Activated CD8-positive, alpha-beta memory T cell treated with anti-CD3 and anti-CD28 coated beads, Interleukin-2, amount 10 ng/mL, durations not matched to agents 7 days and 5 days (primary cell): ENCODE data around the gene RNU6-7. TPM values are rescaled to one million over a fixed set of nuclear protein-coding genes. Genes with fewer than 3 reads are reported as not detected.
A peak's percentile ranks its signal among the peaks of the same experiment; 100 is the strongest.

Experiments used
- ATAC-seq: fragments of 150-1000 bp; cut with Tn5 transposase; one replicate; pipeline ENCODE4 v1.10.0; 2021; ENCODE audit warnings: moderate library complexity
- CTCF ChIA-PET: fragments of 350-600 bp; sonication (Branson Sonifier 250); formaldehyde crosslinking; loops from one replicate; lab custom pipeline; 2021; ENCODE audit warnings: antibody characterized with exemption; lab: Charles Lee
- DNase-seq: peaks from one replicate; pipeline ENCODE4 v3.0.0-alpha.2; 2020
- H3K27ac Mint-ChIP-seq: one replicate; pipeline ENCODE4 v1.8.0; 2021; ENCODE audit warnings: mild to moderate bottlenecking, mixed read lengths
- H3K27me3 Mint-ChIP-seq: one replicate; pipeline ENCODE4 v1.8.0; 2021; ENCODE audit warnings: mixed read lengths
- H3K36me3 Mint-ChIP-seq: one replicate; pipeline ENCODE4 v1.8.0; 2021; ENCODE audit warnings: mild to moderate bottlenecking, mixed read lengths
- H3K4me1 Mint-ChIP-seq: one replicate; pipeline ENCODE4 v1.8.0; 2021; ENCODE audit warnings: mixed read lengths
- H3K4me3 Mint-ChIP-seq: one replicate; pipeline ENCODE4 v1.8.0; 2021; ENCODE audit warnings: mild to moderate bottlenecking, moderate library complexity, mixed read lengths
- H3K9me3 Mint-ChIP-seq: one replicate; pipeline ENCODE4 v1.8.0; 2022; ENCODE audit warnings: low read depth, mixed read lengths
- total RNA-seq, 2 experiments: library from RNA; stranded (reverse); gene quantifications; one replicate each; pipeline ENCODE4 v1.2.3, GENCODE V29; 2021

RNU6-7 gene
- total RNA-seq, 2 experiments from 2014 or later = not detected

DNA sequence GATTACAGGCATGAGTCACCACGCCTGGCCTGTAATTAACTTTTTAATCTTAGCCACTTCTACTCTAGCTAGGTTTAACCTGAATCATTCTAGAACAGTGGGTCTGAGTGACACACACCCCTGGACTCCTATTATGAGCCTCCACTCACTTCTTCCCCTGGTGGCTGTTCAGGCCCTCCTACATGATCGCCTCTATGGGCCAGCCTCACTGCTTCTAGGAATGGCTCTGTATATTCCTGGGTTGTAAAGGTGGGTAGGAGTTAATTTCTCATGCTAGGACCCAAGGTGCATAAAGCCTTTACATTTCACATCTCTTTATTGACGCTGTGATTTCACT is 9.2 kb downstream of the RNU6-7 start:
- DNase-seq (no peak), ATAC-seq (no peak)
- Mint-ChIP-seq H3K27me3 (peaks cover 27% of the 10 kb centered on the region), H3K9me3 (no peaks in the 10 kb centered on the region), H3K27ac (no peak overlapping the region), H3K36me3 (no peaks in the 10 kb centered on the region), H3K4me1 (peaks cover 5% of the 10 kb centered on the region), H3K4me3 (no peak overlapping the region)
- CTCF ChIA-PET = interaction anchor here (1.6 kb wide), 1 partner anchor 138 kb away, joined by 5 read pairs; no protein-coding TSS in a partner anchor

DNA sequence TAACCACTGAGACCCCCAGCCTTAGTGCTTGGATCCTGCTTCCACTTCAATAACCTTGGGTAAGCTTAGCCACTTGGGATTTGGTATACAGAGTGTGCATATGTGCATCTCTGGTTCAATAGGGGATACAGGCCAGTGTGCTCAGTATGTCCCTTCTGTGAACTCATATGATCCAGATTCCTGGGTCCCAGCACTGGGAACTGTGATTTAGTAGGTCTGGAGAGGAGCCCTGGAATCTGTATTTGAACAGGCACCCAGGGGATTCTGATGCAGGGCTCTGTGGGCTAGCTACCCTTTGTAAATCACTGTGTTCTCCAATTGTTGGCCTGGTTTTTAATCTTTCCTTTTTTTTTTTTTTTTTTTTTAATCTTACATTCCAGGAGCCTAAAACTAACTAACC is 11.0 kb downstream of the RNU6-7 start:
- Mint-ChIP-seq H3K27ac (no peak overlapping the region), H3K4me1 (peaks cover 3% of the 10 kb centered on the region), H3K36me3 (no peaks in the 10 kb centered on the region), H3K27me3 (peaks cover 23% of the 10 kb centered on the region), H3K9me3 (no peaks in the 10 kb centered on the region), H3K4me3 (no peak overlapping the region)
- CTCF ChIA-PET = no interaction called here
- ATAC-seq = no peak
- no peak for DNase-seq

DNA sequence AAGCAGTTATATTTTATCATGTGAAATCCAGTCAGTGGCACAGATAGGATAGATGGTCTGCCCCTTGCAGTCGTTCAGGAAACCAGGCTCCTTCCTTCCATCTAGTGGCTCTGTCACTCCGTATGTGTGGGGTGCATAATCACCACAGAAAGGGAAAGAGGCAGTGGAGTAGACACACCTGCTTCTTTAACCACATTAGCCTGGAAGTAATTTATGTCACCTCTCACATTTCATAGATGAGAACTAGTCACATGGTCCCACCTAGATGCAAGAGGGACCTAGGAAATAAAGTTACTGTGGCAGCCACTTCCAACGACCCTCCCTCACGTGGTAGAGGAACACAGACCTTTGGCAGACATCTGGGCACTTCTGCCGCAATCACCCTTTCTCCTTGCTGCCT is 15.5 kb downstream of the RNU6-7 start:
- Mint-ChIP-seq H3K9me3 (no peaks in the 10 kb centered on the region), H3K27ac (no peak overlapping the region), H3K27me3 (peaks cover 17% of the 10 kb centered on the region), H3K4me1 (peaks cover 3% of the 10 kb centered on the region), H3K4me3 (no peak overlapping the region), H3K36me3 (no peaks in the 10 kb centered on the region)
- ATAC-seq (no peak), DNase-seq (no peak)
- CTCF ChIA-PET = no interaction called here

DNA sequence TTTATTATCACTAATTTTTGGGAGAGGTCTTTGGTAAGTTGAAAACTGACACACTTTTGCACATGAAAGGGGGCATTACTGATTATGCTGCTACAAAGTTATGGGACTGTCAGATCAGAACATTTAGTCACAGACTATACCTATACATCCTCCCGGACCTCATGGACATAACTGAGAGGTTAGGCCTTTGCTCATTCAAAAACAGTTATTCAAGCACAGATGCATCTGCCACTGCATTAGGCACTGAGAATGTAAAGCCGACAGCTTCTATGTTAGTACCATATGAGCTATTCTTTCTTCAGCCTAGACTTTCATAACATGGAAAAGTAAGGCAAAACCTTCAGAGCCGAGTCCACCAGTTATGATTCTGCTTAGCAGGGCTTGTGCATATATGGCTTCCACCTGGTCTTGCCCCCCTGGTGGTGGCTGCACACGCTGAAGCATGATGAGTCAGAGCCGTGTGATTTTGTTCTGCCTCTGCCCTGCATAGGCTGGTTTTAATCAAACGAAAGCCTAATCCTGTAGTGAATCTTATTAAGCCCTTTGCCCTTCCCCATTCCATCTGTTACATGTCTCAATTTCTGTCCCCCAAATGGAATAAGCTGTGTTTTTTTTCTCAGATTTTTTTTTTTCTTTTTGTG is 23.0 kb downstream of the RNU6-7 start:
- CTCF ChIA-PET = interaction anchor here (0.9 kb wide), 1 partner anchor 26 kb away, joined by 3 read pairs; no protein-coding TSS in a partner anchor
- no peak for DNase-seq
- no peak overlapping the region for H3K27ac Mint-ChIP-seq
- H3K4me1 Mint-ChIP-seq = no peaks in the 10 kb centered on the region
- no peak overlapping the region for H3K4me3 Mint-ChIP-seq
- ATAC-seq = peak; percentile 51
- H3K36me3 Mint-ChIP-seq = no peaks in the 10 kb centered on the region
- no peaks in the 10 kb centered on the region for H3K9me3 Mint-ChIP-seq
- peaks cover 8% of the 10 kb centered on the region for H3K27me3 Mint-ChIP-seq

DNA sequence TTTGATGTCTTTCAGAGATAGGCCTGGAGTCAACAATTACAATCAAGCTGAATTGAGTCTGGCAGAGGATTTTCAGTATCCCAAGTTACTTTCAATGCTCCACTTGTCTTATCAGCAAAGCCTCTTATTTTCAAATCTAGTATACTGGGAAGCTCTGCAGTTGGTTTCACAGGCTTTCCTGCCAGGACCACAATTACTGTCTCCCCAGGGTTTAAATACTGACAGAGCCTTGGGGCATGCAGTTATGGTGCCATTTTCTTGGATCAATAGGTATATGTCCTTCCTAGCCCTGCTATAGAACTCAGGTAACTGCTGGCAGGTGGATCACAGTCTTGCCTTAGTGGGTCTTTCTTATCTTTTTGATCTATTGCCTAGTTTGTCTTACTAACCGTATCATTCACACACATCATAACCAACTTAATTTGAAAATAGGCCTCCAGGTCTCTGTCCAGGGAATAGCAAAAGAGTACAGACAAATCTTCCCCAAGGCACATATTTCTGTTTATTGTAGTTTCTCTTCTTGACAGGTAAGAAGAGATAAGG is 23.6 kb downstream of the RNU6-7 start:
- Mint-ChIP-seq H3K27me3 (peaks cover 8% of the 10 kb centered on the region), H3K27ac (no peak overlapping the region), H3K9me3 (no peaks in the 10 kb centered on the region), H3K36me3 (no peaks in the 10 kb centered on the region), H3K4me1 (no peaks in the 10 kb centered on the region), H3K4me3 (no peak overlapping the region)
- CTCF ChIA-PET = no interaction called here
- no peak for ATAC-seq
- no peak for DNase-seq

DNA sequence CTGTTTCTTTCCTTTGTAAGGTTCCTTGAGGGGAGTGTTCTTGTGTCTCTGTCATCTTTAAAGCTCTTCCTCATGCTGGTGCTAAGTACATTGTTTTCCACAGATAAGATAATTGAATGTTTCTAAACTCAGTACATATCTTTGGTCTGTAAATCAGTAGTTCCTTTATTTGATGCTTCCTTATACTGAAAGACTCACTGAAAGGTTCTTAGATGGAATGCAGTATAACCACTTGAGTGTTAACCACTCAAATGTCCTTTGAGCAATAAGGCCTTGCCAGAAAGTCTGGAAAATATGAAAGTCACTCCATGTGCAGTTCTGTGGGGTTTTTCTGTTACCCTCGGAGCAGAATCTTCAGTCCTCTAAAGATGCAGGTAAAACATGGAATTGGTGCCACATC is 24.2 kb downstream of the RNU6-7 start:
- CTCF ChIA-PET = no interaction called here
- DNase-seq (no peak), ATAC-seq (no peak)
- Mint-ChIP-seq H3K27me3 (peaks cover 8% of the 10 kb centered on the region), H3K36me3 (no peaks in the 10 kb centered on the region), H3K9me3 (no peaks in the 10 kb centered on the region), H3K27ac (no peak overlapping the region), H3K4me1 (no peaks in the 10 kb centered on the region), H3K4me3 (no peak overlapping the region)

DNA sequence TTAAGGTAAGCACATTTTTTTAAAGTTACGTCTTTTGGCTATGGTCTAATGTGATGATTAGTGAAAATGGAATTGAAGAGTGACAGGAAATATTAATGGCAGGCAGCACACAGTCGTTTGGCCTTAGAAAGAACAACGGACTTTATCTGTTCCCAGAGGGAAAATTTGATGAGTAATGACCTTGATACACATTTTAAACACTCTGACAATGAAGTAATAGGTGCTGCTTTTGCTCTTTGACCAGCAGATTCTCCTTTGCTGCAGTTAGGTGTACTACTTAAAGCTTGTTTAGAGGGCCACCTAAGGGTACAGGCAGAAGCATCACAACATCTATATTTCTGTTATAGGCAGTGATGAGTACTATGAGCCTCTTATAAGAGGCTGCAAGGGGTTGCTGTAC is 28.3 kb downstream of the RNU6-7 start:
- H3K4me3 Mint-ChIP-seq = no peak overlapping the region
- DNase-seq (no peak), ATAC-seq (no peak)
- no peaks in the 10 kb centered on the region for H3K36me3 Mint-ChIP-seq
- no peaks in the 10 kb centered on the region for H3K9me3 Mint-ChIP-seq
- CTCF ChIA-PET = no interaction called here
- no peak overlapping the region for H3K27ac Mint-ChIP-seq
- no peaks in the 10 kb centered on the region for H3K27me3 Mint-ChIP-seq
- H3K4me1 Mint-ChIP-seq = peaks cover 4% of the 10 kb centered on the region

DNA sequence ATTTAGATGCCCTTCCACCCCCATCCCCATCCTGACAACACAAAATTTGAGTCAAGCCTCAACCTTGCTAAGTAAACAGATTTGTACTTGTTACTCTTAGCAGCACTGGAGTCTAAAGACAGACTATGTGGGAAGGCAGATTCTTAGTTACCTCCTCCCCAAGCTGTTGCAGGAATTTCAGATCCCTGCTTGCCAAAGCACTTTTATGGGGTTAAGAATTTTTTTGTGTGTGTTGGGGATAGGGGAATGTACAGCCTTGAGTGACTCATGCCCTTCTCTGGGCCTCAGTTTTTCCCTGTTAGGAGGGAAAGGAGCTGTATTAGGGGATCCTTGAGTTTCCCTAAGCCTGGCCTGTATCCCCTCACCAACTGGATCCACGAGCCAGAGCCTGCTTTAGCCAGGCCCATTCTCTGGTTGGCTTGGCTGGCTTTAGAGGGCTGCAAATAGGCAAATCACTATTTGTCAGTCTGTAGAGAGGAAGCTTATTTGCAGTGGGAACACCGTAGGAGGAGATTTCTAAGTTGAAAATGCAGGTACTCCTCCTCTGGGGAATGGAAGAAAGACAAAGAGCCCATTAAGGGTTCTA is 28.9 kb downstream of the RNU6-7 start:
- H3K27me3 Mint-ChIP-seq = no peaks in the 10 kb centered on the region
- no peak overlapping the region for H3K27ac Mint-ChIP-seq
- CTCF ChIA-PET = no interaction called here
- no peaks in the 10 kb centered on the region for H3K36me3 Mint-ChIP-seq
- H3K9me3 Mint-ChIP-seq = no peaks in the 10 kb centered on the region
- no peak for ATAC-seq
- DNase-seq = no peak
- H3K4me1 Mint-ChIP-seq = peaks cover 4% of the 10 kb centered on the region
- no peak overlapping the region for H3K4me3 Mint-ChIP-seq

DNA sequence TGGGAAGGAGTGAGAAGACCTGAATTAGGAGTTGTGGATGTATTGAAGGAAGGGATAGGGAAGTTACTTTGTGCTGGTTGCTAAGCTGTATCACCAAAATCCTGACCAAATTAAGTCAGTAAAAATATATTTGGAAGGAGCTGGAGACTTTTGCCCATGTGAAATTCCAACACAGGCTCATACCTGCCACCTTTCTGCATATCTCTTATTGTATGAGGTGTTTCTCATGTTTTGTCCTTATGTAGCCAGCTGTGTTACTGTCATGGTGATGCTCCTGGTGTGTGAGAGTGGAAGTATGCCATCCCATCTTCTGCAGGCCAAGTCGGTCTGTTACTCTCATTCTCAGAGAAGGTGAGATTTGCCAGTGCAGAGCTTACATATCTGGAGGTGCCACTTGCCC is 30.6 kb downstream of the RNU6-7 start:
- no peak overlapping the region for H3K27ac Mint-ChIP-seq
- ATAC-seq (no peak), DNase-seq (no peak)
- CTCF ChIA-PET = no interaction called here
- H3K27me3 Mint-ChIP-seq = no peaks in the 10 kb centered on the region
- H3K36me3 Mint-ChIP-seq = no peaks in the 10 kb centered on the region
- no peaks in the 10 kb centered on the region for H3K9me3 Mint-ChIP-seq
- no peak overlapping the region for H3K4me3 Mint-ChIP-seq
- H3K4me1 Mint-ChIP-seq = peaks cover 4% of the 10 kb centered on the region

DNA sequence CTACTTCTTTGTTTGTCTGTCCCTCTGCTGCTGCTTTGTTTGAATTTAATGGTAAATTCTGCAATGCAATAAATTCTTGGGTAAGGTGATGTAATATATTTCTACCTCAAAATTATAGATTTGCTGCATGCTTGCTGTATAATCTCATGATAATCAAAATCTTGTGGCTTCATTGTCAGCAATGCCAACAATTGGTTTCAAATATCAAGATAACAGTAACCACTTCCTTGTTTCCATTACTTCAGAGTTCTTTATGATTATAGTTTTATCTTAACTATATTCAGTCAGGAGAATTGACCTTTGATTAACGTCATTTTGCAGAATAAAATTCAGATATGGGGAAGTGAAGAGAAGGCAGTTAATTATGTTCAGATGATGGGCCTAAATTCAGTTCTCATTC is 31.4 kb downstream of the RNU6-7 start:
- Mint-ChIP-seq H3K4me3 (no peak overlapping the region), H3K27ac (no peak overlapping the region), H3K27me3 (no peaks in the 10 kb centered on the region), H3K9me3 (no peaks in the 10 kb centered on the region), H3K4me1 (peaks cover 4% of the 10 kb centered on the region), H3K36me3 (no peaks in the 10 kb centered on the region)
- DNase-seq (no peak), ATAC-seq (no peak)
- CTCF ChIA-PET = no interaction called here

DNA sequence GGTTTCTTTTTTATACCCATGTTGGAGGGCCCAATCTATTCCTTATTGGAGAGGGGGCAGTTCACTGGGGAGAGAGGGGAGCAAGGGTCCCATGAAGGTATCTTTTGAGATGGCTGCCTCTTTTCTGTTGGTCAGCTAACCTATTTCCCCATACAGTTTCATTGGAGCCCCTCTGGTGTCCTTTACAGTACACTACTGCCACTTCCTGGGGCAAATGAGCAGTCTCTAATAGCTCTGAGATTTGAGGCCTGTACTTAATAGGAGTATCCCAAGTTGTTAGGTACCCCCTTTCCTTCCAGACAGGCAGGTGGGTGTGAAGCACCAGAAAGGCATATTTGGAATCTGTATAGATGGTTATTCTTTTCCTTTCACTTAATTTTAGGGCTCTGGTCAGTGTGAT is 42.6 kb downstream of the RNU6-7 start:
- H3K27me3 Mint-ChIP-seq = no peaks in the 10 kb centered on the region
- CTCF ChIA-PET = interaction anchor here (0.9 kb wide), 1 partner anchor 8 kb away, joined by 3 read pairs; no protein-coding TSS in a partner anchor

DNA sequence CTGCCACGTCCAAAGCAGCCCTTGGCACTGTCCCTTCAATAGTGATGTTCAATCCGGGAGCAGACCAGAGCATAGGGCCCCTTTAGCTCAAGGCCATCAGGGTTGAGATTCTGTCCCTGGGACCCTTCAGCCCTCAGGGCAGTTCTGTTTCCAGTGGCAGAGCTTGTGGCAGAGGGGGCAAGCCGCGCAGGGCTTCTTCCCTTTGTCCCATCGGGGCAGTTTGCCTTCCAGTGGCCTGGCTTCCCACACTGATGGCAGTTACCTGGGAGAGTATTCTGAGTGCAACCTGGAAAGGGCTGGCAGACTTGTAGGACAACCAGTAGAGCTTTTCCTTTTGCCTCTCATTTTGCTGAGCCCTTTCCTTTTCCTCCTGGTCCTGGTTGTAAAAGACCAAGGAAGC is 44.9 kb downstream of the RNU6-7 start:
- H3K4me3 Mint-ChIP-seq = no peak overlapping the region
- no peaks in the 10 kb centered on the region for H3K27me3 Mint-ChIP-seq
- H3K27ac Mint-ChIP-seq = no peak overlapping the region
- no peaks in the 10 kb centered on the region for H3K36me3 Mint-ChIP-seq
- no peak for ATAC-seq
- no peaks in the 10 kb centered on the region for H3K9me3 Mint-ChIP-seq
- CTCF ChIA-PET = interaction anchor here (2.3 kb wide), 1 partner anchor 173 kb away, joined by 7 read pairs; no protein-coding TSS in a partner anchor
- DNase-seq = no peak
- no peaks in the 10 kb centered on the region for H3K4me1 Mint-ChIP-seq

More for the DNA sequence above, 42.6 kb downstream of the RNU6-7 start:
- no peak overlapping the region for H3K4me3 Mint-ChIP-seq
- no peak for DNase-seq
- H3K27ac Mint-ChIP-seq = no peak overlapping the region
- no peaks in the 10 kb centered on the region for H3K9me3 Mint-ChIP-seq
- ATAC-seq = no peak
- H3K36me3 Mint-ChIP-seq = no peaks in the 10 kb centered on the region
- H3K4me1 Mint-ChIP-seq = no peaks in the 10 kb centered on the region

DNA sequence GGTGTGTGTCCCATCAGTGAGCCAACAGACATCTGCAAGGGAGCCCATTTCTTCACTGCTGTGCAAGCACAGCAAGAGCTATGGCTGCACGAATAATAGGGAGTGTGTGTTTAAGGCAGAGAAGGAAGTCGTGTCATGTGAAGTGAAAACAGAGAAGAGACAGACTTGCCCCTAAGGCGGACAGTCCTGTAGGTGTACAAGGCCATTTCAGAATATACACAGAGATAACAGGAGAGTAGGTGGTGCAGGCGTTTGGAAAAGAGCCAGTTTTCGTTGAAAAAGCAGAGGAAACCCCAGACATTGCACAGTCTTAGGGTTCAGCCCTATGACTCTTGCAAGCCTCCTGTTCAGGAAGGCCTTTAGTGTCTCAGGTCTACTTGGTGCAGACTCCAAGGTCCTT is 47.5 kb downstream of the RNU6-7 start:
- ATAC-seq = no peak
- Mint-ChIP-seq H3K27ac (no peak overlapping the region), H3K4me1 (no peaks in the 10 kb centered on the region), H3K27me3 (no peaks in the 10 kb centered on the region), H3K9me3 (no peaks in the 10 kb centered on the region), H3K4me3 (no peak overlapping the region), H3K36me3 (no peaks in the 10 kb centered on the region)
- CTCF ChIA-PET = interaction anchor here (6.7 kb wide), 1 partner anchor 176 kb away, joined by 129 read pairs; the partner anchor contains the start of gene ARHGAP5
- DNase-seq = no peak

DNA sequence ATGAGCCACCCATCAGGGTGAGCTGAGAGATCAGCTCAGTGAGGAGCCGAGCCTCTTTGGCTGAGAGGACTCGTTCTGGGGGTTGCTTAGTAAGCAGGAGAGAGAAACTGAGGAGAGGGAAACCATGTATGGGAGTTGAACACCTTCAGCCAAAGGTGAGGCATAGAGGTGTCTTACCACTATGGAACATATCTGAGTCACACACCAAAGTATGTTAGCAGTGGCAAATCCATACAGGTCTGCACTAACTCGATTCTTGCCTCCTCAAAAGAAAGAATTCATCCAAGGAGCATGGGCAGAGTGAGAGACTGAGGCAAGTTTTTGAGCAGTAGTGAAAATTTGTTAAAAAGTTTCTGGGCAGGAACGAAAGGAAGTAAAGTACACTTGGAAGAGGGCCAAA is 47.9 kb downstream of the RNU6-7 start:
- CTCF ChIA-PET = interaction anchor here (1.1 to 6.7 kb wide), 2 partner anchors 25 to 177 kb away, joined by 3 to 129 read pairs; partner anchors contain the start of gene ARHGAP5
- no peak for ATAC-seq
- H3K27me3 Mint-ChIP-seq = no peaks in the 10 kb centered on the region
- H3K4me1 Mint-ChIP-seq = no peaks in the 10 kb centered on the region
- H3K4me3 Mint-ChIP-seq = no peak overlapping the region
- H3K9me3 Mint-ChIP-seq = no peaks in the 10 kb centered on the region
- DNase-seq = no peak
- H3K36me3 Mint-ChIP-seq = no peaks in the 10 kb centered on the region
- H3K27ac Mint-ChIP-seq = no peak overlapping the region
